K562 (cell line): ENCODE data around the gene LIG3. TPM values are rescaled to one million over a fixed set of nuclear protein-coding genes. Genes with fewer than 3 reads are reported as not detected.

Source experiments
- ARID2 ChIP-seq: fragments of 450-650 bp; IDR thresholded peaks from 2 replicates; pipeline ENCODE4 v1.6.1; 2017; ENCODE audit warnings: antibody characterized with exemption, mild to moderate bottlenecking
- ARID3A ChIP-seq: IDR thresholded peaks from 2 replicates; pipeline ENCODE4 v1.6.1; 2012; ENCODE audit warnings: low read depth, low read length, improper control_type of control experiment, borderline replicate concordance
- CAMTA2 ChIP-seq: fragments of 250-450 bp; sonication (Bioruptor Pico); conservative IDR thresholded peaks from 2 replicates; pipeline ENCODE4 v1.5.1; 2022
- CREB3L1 ChIP-seq: fragments of 450-650 bp; IDR thresholded peaks from 2 replicates; pipeline ENCODE4 v1.6.1; 2014; ENCODE audit warnings: low read depth, mild to moderate bottlenecking, moderate library complexity, borderline replicate concordance
- MGA ChIP-seq: fragments of 450-650 bp; IDR thresholded peaks from 2 replicates; pipeline ENCODE4 v1.6.1; 2016; ENCODE audit warnings: mild to moderate bottlenecking, moderate library complexity
- NFYB ChIP-seq: IDR thresholded peaks from 2 replicates; pipeline ENCODE4 v1.6.1; 2011; ENCODE audit warnings: mild to moderate bottlenecking, moderate library complexity; ENCODE audit not compliant: insufficient read length; ENCODE audit errors: extremely low read depth
- PATZ1 ChIP-seq: fragments of 250-450 bp; sonication (Bioruptor Pico); IDR thresholded peaks from 2 replicates; pipeline ENCODE4 v1.5.0; 2020; ENCODE audit warnings: mild to moderate bottlenecking, borderline replicate concordance
- PML ChIP-seq: IDR thresholded peaks from 2 replicates; pipeline ENCODE4 v1.6.1; 2012; ENCODE audit warnings: low read length, inconsistent platforms
- ZNF146 ChIP-seq: IDR thresholded peaks from one replicate; pipeline ENCODE4 v1.6.1; 2018; ENCODE audit warnings: missing compliant biosample characterization; ENCODE audit not compliant: unreplicated experiment
- polyA plus RNA-seq, 8 experiments: library from polyadenylated mRNA; depleted of rRNA in 4 of 8; stranded (reverse) in 5 of 8; unstranded in 3 of 8; fragments of >200 nt; fragmentation: Nextera tagmentation in 2 of 8; fragmentation: Illumina TruSeq in 1 of 8; extraction: Ambion mirVana in 2 of 8; extraction: Trizol in 1 of 8; gene quantifications; 2 replicates each; pipeline versions ENCODE4 v1.2.1 to v1.2.3, GENCODE V29; 2011 to 2014; ENCODE audit warnings: inconsistent platforms in 1 of 8, missing spikeins in 1 of 8
- total RNA-seq, 7 experiments: library from RNA; depleted of rRNA in 6 of 7; stranded (reverse); fragments of >200 nt in 6 of 7; fragmentation: Illumina TruSeq in 2 of 7; extraction: Trizol in 2 of 7; gene quantifications; 2 replicates each; pipeline versions ENCODE4 v1.2.1 to v1.2.3, GENCODE V29; 2011 to 2021; ENCODE audit warnings: low replicate concordance in 1 of 7

Gene LIG3
- total and polyA plus RNA-seq, 9 of the 15 experiments (the other 6 are each of a cell fraction or from before 2014, with no cell fraction given): 7.6 to 75.0 (median 43.0) TPM

GRCh38 chr17:34980681-34981537 is 597 bp downstream of the LIG3 start (continued):
- peak; percentile 73 for TF ChIP-seq MGA
- peak; percentile 15; the same call in 1 of the 2 replicates for TF ChIP-seq CREB3L1
- no peak for TF ChIP-seq PATZ1 (CRISPR knock-in tag)
- TF ChIP-seq PML: peak; percentile 50
- no peak for TF ChIP-seq NFYB
- TF ChIP-seq CAMTA2 (CRISPR knock-in tag): no peak
- TF ChIP-seq ZNF146 (CRISPR knock-in tag): no peak
- TF ChIP-seq ARID3A: no peak
- no peak for TF ChIP-seq ARID2
